Mucosa of descending colon (tissue), 3 donors: Measurements from ENCODE around the gene JPT1. TPM values are rescaled to one million over a fixed set of nuclear protein-coding genes. Genes with fewer than 3 reads are reported as not detected.

Source experiments
- ATAC-seq: fragments of 200-7000 bp; cut with Tn5 transposase; one replicate; pipeline ENCODE4 v1.9.1; 2020; ENCODE audit warnings: mild to moderate bottlenecking, moderate library complexity
- DNase-seq, 3 donors: peaks; one replicate each; pipeline ENCODE4 v3.0.0-alpha.2; 2020
- H3K36me3 ChIP-seq: fragments of 200-600 bp; one replicate; pipeline ENCODE4 v1.8.0; 2021; ENCODE audit warnings: low read depth, mild to moderate bottlenecking
- H3K4me1 ChIP-seq: fragments of 200-600 bp; one replicate; pipeline ENCODE4 v1.8.0; 2021; ENCODE audit warnings: low read depth, mild to moderate bottlenecking
- H3K4me3 ChIP-seq: fragments of 200-600 bp; one replicate; pipeline ENCODE4 v1.8.0; 2021; ENCODE audit warnings: mild to moderate bottlenecking
- H3K9me3 ChIP-seq: fragments of 200-600 bp; one replicate; pipeline ENCODE4 v1.8.0; 2021; ENCODE audit warnings: mild to moderate bottlenecking
- CTCF ChIP-seq: fragments of 200-600 bp; IDR thresholded peaks from one replicate; pipeline ENCODE4 v1.8.0; 2022; ENCODE audit warnings: antibody characterized with exemption, mild to moderate bottlenecking
- intact Hi-C, 2 donors: fragments of 100-400 bp; cut with DNase I in 1 of 2; cut with micrococcal nuclease in 1 of 2; formaldehyde crosslinking; loops; one replicate each; pipeline versions ENCODE4 v1.11.0 to v1.11.1; 2022; cut with DNase I, micrococcal nuclease
- total RNA-seq, 3 donors: library from RNA; stranded (reverse); fragmentation: NEBNext Ultra II Directional in 2 of 3; extraction: Animal tissue kit (Norgen Biotek cat#: 25700) in 2 of 3; gene quantifications; one replicate each; pipeline versions ENCODE4 v1.2.1 to v1.2.4, GENCODE V29; 2021 to 2023
- donor health status: DM: no; HTN: no; CAD: no; lungs with moderate emphysema.
- donor health status: DM: no; HTN: no; CAD: no.
- donor health status: DM: no; HTN: yes; CAD: no.

JPT1 gene
- total RNA-seq, 3 donors from 2014 or later, result 105 to 314 (median 209) TPM

GRCh38 chr17:75113798-75114551 lies 40.3 kb downstream of the JPT1 start:
- peak; percentile 84 for ATAC-seq
- Histone ChIP-seq H3K9me3 (no peaks in the 10 kb centered on the region), H3K4me3 (no peak overlapping the region), H3K4me1 (peaks cover 44% of the 10 kb centered on the region), H3K36me3 (no peaks in the 10 kb centered on the region)
- peak; percentile 98 for TF ChIP-seq CTCF
- intact Hi-C loops, result loop anchor here (2.0 to 10.0 kb wide), 2 partner anchors 61 to 83 kb away; no protein-coding TSS in a partner anchor
- peak; percentile 83 to 98 (median 86) for DNase-seq

GRCh38 chr17:75111777-75112335 lies 42.5 kb downstream of the JPT1 start:
- Histone ChIP-seq H3K9me3 (no peaks in the 10 kb centered on the region), H3K4me3 (no peak overlapping the region), H3K36me3 (no peaks in the 10 kb centered on the region), H3K4me1 (peaks cover 32% of the 10 kb centered on the region)
- intact Hi-C loops, result loop anchor here in 1 of 2 donors (10.0 kb wide), 1 partner anchor 63 kb away; no protein-coding TSS in a partner anchor
- DNase-seq, result no peak
- ATAC-seq, result no peak
- no peak for TF ChIP-seq CTCF

GRCh38 chr17:75110234-75110937 lies 43.9 kb downstream of the JPT1 start:
- intact Hi-C loops, result loop anchor here in 1 of 2 donors (10.0 kb wide), 1 partner anchor 64 kb away; no protein-coding TSS in a partner anchor
- Histone ChIP-seq H3K4me1 (peaks cover 23% of the 10 kb centered on the region), H3K9me3 (no peaks in the 10 kb centered on the region), H3K36me3 (no peaks in the 10 kb centered on the region), H3K4me3 (peak overlapping the region; percentile 48)
- ATAC-seq (peak; percentile 8), DNase-seq (peak in 2 of 3 donors; percentile 57 to 65)
- no peak for TF ChIP-seq CTCF

- ATAC-seq, result peak; percentile 86
- intact Hi-C loops, result loop anchor here in 1 of 2 donors (10.0 kb wide), 1 partner anchor 65 kb away; no protein-coding TSS in a partner anchor
- H3K4me1 ChIP-seq, result peaks cover 15% of the 10 kb centered on the region
Measured at GRCh38 chr17:75109407-75110233, 44.7 kb downstream of the JPT1 start, which contains the start of gene ARMC7. ARMC7 (plus strand) TSS chr17:75109969; CDS start chr17:75110289, 320 bp downstream.

More at GRCh38 chr17:75109407-75110233, 44.7 kb downstream of the JPT1 start, which contains the start of gene ARMC7:
- Histone ChIP-seq H3K4me3 (peak within 1 kb of the TSS; percentile 48), H3K36me3 (no peaks in the 10 kb centered on the region), H3K9me3 (no peaks in the 10 kb centered on the region)
- TF ChIP-seq CTCF, result no peak
- peak; percentile 96 to 98 (median 96) for DNase-seq
